ENCODE measurements around the gene SIN3B.

- TF ChIP-seq CTCF (IDR thresholded peaks at IDR 0.05) (no peak), POLR2A (IDR thresholded peaks at IDR 0.05) (no peak), POLR2AphosphoS5 (IDR thresholded peaks at IDR 0.05; ENCODE audit: insufficient read depth in 1 of 2, low read depth in 1 of 2) (no peak)
Measured at GRCh38 chr19:16894080-16894479, 64.9 kb downstream of the SIN3B start.

Data from vagina (tissue), 2 donors.